K562 (cell line): ENCODE measurements around the gene SPTBN4. TPM values are rescaled to one million over a fixed set of nuclear protein-coding genes. Genes with fewer than 3 reads are reported as not detected.

Experiments used
- ARID1B ChIP-seq: fragments of 450-650 bp; IDR thresholded peaks from 2 replicates; pipeline ENCODE4 v1.6.1; 2016; ENCODE audit warnings: antibody characterized with exemption, mild to moderate bottlenecking, inconsistent platforms
- CC2D1A ChIP-seq: fragments of 450-650 bp; IDR thresholded peaks from 2 replicates; pipeline ENCODE4 v1.6.1; 2017; ENCODE audit warnings: mild to moderate bottlenecking
- DNMT1 ChIP-seq: fragments of 450-650 bp; IDR thresholded peaks from 2 replicates; pipeline ENCODE4 v1.6.1; 2016; ENCODE audit warnings: antibody characterized with exemption, mild to moderate bottlenecking
- HEY1 ChIP-seq: fragments of 250-450 bp; sonication (Bioruptor Pico); IDR thresholded peaks from 2 replicates; pipeline ENCODE4 v1.5.0; 2020; ENCODE audit warnings: mild to moderate bottlenecking, moderate library complexity, borderline replicate concordance
- ILF3 ChIP-seq: fragments of 450-650 bp; IDR thresholded peaks from 2 replicates; pipeline ENCODE4 v1.6.1; 2018; ENCODE audit warnings: antibody characterized with exemption, mild to moderate bottlenecking, moderate library complexity, borderline replicate concordance
- KDM1A ChIP-seq, 2 experiments: fragments of 450-650 bp; IDR thresholded peaks; 2 replicates each; pipeline ENCODE4 v1.6.1; 2016; ENCODE audit warnings: mild to moderate bottlenecking in 2 of 2
- PCBP2 ChIP-seq: fragments of 200-400 bp; formaldehyde crosslinking; IDR thresholded peaks from 2 replicates; pipeline ENCODE4 v1.6.1; 2018; ENCODE audit warnings: low read length, low read depth, mild to moderate bottlenecking, moderate library complexity; ENCODE audit not compliant: poor library complexity, severe bottlenecking
- TEAD2 ChIP-seq: fragments of 450-650 bp; IDR thresholded peaks from 2 replicates; pipeline ENCODE4 v1.6.1; 2016; ENCODE audit warnings: missing genetic modification characterization, control low read depth, missing compliant biosample characterization
- ZNF121 ChIP-seq: sonication (generic); formaldehyde crosslinking; conservative IDR thresholded peaks from 2 replicates; pipeline ENCODE4 v1.8.0; 2022; ENCODE audit warnings: missing genetic modification reagents
- polyA plus RNA-seq, 8 experiments: library from polyadenylated mRNA; depleted of rRNA in 4 of 8; stranded (reverse) in 5 of 8; unstranded in 3 of 8; fragments of >200 nt; fragmentation: Nextera tagmentation in 2 of 8; fragmentation: Illumina TruSeq in 1 of 8; extraction: Ambion mirVana in 2 of 8; extraction: Trizol in 1 of 8; gene quantifications; 2 replicates each; pipeline versions ENCODE4 v1.2.1 to v1.2.3, GENCODE V29; 2011 to 2014; ENCODE audit warnings: inconsistent platforms in 1 of 8, missing spikeins in 1 of 8
- total RNA-seq, 7 experiments: library from RNA; depleted of rRNA in 6 of 7; stranded (reverse); fragments of >200 nt in 6 of 7; fragmentation: Illumina TruSeq in 2 of 7; extraction: Trizol in 2 of 7; gene quantifications; 2 replicates each; pipeline versions ENCODE4 v1.2.1 to v1.2.3, GENCODE V29; 2011 to 2021; ENCODE audit warnings: low replicate concordance in 1 of 7
- TF ChIP-seq, protein P1 (sequence below): fragments of 450-650 bp; IDR thresholded peaks from 2 replicates; pipeline ENCODE4 v1.6.1; 2016; ENCODE audit warnings: low read depth
- TF ChIP-seq, protein P2 (sequence below): fragments of 250-450 bp; sonication (Bioruptor Pico); IDR thresholded peaks from 2 replicates; pipeline ENCODE4 v1.8.0; 2022; ENCODE audit warnings: moderate library complexity, mild to moderate bottlenecking, inconsistent platforms
- TF ChIP-seq, protein P3 (sequence below): fragments of 250-450 bp; sonication (Bioruptor Pico); IDR thresholded peaks from 2 replicates; pipeline ENCODE4 v1.4.0; 2020; ENCODE audit warnings: mild to moderate bottlenecking, moderate library complexity
- TF ChIP-seq, protein P4 (sequence below): fragments of 250-450 bp; sonication (Bioruptor Pico); IDR thresholded peaks from 2 replicates; pipeline ENCODE4 v1.4.0; 2020; ENCODE audit warnings: mild to moderate bottlenecking, moderate library complexity, borderline replicate concordance

The SPTBN4 gene
- total and polyA plus RNA-seq, 9 of the 15 experiments (the other 6 are each of a cell fraction or from before 2014, with no cell fraction given): 0.01 to 1.5 (median 0.86) TPM

DNA sequence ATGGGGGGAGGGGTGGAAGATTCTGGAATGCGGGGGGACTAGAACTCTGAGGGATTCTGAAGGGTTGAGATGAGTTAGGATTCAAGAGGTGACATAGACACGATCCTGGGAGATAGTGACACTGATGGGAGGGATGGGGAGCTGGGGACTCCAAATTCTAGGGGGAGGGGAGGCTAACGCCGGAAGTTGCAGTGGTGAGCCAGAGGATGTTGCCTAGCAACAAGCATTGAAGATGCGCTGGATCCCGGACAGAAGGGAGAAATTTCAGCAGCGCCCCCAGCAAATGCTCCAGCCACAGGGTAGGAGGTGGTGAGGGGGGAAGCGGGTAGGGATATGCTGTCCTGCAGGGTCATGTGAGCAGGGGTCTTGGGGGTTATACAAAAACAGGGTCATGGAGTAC is 127.5 kb downstream of the SPTBN4 start (continued):
- TF ChIP-seq, protein P1, sequence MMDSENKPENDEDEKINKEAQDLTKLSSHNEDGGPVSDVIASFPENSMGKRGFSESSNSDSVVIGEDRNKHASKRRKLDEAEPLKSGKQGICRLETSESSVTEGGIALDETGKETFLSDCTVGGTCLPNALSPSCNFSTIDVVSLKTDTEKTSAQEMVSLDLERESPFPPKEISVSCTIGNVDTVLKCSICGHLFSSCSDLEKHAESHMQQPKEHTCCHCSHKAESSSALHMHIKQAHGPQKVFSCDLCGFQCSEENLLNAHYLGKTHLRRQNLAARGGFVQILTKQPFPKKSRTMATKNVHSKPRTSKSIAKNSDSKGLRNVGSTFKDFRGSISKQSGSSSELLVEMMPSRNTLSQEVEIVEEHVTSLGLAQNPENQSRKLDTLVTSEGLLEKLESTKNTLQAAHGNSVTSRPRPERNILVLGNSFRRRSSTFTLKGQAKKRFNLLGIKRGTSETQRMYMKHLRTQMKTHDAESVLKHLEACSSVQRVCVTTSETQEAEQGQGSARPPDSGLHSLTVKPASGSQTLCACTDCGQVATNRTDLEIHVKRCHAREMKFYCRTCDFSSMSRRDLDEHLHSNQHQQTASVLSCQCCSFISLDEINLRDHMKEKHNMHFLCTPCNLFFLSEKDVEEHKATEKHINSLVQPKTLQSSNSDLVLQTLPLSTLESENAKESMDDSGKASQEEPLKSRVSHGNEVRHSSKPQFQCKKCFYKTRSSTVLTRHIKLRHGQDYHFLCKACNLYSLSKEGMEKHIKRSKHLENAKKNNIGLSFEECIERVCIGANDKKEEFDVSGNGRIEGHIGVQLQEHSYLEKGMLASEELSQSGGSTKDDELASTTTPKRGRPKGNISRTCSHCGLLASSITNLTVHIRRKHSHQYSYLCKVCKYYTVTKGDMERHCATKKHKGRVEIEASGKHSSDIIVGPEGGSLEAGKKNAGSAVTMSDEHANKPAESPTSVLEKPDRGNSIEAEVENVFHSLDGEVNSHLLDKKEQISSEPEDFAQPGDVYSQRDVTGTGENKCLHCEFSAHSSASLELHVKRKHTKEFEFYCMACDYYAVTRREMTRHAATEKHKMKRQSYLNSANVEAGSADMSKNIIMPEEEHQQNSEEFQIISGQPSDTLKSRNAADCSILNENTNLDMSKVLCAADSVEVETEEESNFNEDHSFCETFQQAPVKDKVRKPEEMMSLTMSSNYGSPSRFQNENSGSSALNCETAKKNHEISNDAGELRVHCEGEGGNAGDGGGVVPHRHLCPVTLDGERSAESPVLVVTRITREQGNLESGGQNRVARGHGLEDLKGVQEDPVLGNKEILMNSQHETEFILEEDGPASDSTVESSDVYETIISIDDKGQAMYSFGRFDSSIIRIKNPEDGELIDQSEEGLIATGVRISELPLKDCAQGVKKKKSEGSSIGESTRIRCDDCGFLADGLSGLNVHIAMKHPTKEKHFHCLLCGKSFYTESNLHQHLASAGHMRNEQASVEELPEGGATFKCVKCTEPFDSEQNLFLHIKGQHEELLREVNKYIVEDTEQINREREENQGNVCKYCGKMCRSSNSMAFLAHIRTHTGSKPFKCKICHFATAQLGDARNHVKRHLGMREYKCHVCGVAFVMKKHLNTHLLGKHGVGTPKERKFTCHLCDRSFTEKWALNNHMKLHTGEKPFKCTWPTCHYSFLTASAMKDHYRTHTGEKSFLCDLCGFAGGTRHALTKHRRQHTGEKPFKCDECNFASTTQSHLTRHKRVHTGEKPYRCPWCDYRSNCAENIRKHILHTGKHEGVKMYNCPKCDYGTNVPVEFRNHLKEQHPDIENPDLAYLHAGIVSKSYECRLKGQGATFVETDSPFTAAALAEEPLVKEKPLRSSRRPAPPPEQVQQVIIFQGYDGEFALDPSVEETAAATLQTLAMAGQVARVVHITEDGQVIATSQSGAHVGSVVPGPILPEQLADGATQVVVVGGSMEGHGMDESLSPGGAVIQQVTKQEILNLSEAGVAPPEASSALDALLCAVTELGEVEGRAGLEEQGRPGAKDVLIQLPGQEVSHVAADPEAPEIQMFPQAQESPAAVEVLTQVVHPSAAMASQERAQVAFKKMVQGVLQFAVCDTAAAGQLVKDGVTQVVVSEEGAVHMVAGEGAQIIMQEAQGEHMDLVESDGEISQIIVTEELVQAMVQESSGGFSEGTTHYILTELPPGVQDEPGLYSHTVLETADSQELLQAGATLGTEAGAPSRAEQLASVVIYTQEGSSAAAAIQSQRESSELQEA: no peak
- TF ChIP-seq HEY1 (no peak), ARID1B (no peak), PCBP2 (no peak), CC2D1A (no peak), KDM1A (IDR thresholded peaks at IDR 0.05) (peak; percentile 42 to 50; a peak in 2 of 4 replicates), TEAD2 (tag) (no peak), DNMT1 (no peak), ZNF121 (CRISPR knock-in tag) (no peak), ILF3 (no peak)
- TF ChIP-seq, protein P2, sequence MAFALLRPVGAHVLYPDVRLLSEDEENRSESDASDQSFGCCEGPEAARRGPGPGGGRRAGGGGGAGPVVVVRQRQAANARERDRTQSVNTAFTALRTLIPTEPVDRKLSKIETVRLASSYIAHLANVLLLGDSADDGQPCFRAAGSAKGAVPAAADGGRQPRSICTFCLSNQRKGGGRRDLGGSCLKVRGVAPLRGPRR: no peak
- TF ChIP-seq, protein P3, sequence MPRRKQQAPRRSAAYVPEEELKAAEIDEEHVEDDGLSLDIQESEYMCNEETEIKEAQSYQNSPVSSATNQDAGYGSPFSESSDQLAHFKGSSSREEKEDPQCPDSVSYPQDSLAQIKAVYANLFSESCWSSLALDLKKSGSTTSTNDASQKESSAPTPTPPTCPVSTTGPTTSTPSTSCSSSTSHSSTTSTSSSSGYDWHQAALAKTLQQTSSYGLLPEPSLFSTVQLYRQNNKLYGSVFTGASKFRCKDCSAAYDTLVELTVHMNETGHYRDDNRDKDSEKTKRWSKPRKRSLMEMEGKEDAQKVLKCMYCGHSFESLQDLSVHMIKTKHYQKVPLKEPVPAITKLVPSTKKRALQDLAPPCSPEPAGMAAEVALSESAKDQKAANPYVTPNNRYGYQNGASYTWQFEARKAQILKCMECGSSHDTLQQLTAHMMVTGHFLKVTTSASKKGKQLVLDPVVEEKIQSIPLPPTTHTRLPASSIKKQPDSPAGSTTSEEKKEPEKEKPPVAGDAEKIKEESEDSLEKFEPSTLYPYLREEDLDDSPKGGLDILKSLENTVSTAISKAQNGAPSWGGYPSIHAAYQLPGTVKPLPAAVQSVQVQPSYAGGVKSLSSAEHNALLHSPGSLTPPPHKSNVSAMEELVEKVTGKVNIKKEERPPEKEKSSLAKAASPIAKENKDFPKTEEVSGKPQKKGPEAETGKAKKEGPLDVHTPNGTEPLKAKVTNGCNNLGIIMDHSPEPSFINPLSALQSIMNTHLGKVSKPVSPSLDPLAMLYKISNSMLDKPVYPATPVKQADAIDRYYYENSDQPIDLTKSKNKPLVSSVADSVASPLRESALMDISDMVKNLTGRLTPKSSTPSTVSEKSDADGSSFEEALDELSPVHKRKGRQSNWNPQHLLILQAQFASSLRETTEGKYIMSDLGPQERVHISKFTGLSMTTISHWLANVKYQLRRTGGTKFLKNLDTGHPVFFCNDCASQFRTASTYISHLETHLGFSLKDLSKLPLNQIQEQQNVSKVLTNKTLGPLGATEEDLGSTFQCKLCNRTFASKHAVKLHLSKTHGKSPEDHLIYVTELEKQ: no peak
- TF ChIP-seq, protein P4, sequence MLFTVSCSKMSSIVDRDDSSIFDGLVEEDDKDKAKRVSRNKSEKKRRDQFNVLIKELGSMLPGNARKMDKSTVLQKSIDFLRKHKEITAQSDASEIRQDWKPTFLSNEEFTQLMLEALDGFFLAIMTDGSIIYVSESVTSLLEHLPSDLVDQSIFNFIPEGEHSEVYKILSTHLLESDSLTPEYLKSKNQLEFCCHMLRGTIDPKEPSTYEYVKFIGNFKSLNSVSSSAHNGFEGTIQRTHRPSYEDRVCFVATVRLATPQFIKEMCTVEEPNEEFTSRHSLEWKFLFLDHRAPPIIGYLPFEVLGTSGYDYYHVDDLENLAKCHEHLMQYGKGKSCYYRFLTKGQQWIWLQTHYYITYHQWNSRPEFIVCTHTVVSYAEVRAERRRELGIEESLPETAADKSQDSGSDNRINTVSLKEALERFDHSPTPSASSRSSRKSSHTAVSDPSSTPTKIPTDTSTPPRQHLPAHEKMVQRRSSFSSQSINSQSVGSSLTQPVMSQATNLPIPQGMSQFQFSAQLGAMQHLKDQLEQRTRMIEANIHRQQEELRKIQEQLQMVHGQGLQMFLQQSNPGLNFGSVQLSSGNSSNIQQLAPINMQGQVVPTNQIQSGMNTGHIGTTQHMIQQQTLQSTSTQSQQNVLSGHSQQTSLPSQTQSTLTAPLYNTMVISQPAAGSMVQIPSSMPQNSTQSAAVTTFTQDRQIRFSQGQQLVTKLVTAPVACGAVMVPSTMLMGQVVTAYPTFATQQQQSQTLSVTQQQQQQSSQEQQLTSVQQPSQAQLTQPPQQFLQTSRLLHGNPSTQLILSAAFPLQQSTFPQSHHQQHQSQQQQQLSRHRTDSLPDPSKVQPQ: no peak
